Neutrophil (primary cell): ENCODE measurements around the gene GABBR2.

ENCODE experiments used
- H3K27ac ChIP-seq: fragments of 200-600 bp; sonication (generic); 2 replicates; pipeline ENCODE4 v1.5.1; 2016; ENCODE audit warnings: mild to moderate bottlenecking, moderate library complexity
- H3K27me3 ChIP-seq: fragments of 200-600 bp; sonication (generic); 2 replicates; pipeline ENCODE4 v1.6.0; 2016; ENCODE audit warnings: mild to moderate bottlenecking
- H3K36me3 ChIP-seq: fragments of 200-600 bp; sonication (generic); 2 replicates; pipeline ENCODE4 v1.5.1; 2017
- H3K4me1 ChIP-seq, 2 experiments: fragments of 200-600 bp in 1 of 2; sonication (generic) in 1 of 2; 1 replicate in 1 of 2; 2 replicates in 1 of 2; pipeline versions ENCODE4 v1.5.1 to v1.6.1; 2013 to 2016; ENCODE audit warnings: low read depth in 1 of 2, low read length in 1 of 2, mild to moderate bottlenecking in 1 of 2, moderate library complexity in 1 of 2; ENCODE audit not compliant: control insufficient read depth in 1 of 2, insufficient read depth in 1 of 2
- H3K4me3 ChIP-seq, 2 experiments: fragments of 200-600 bp in 1 of 2; sonication (generic) in 1 of 2; 1 replicate in 1 of 2; 2 replicates in 1 of 2; pipeline ENCODE4 v1.5.1; 2013 to 2016; ENCODE audit warnings: low read depth in 1 of 2, low read length in 1 of 2, mild to moderate bottlenecking in 1 of 2, moderate library complexity in 1 of 2
- H3K9me3 ChIP-seq: fragments of 200-600 bp; sonication (generic); 2 replicates; pipeline ENCODE4 v1.5.1; 2016
- TF ChIP-seq, protein P1 (sequence below): fragments of 200-600 bp; sonication (generic); IDR thresholded peaks from 2 replicates; pipeline ENCODE4 v1.5.1; 2016; ENCODE audit warnings: antibody characterized with exemption

The GABBR2 gene

DNA sequence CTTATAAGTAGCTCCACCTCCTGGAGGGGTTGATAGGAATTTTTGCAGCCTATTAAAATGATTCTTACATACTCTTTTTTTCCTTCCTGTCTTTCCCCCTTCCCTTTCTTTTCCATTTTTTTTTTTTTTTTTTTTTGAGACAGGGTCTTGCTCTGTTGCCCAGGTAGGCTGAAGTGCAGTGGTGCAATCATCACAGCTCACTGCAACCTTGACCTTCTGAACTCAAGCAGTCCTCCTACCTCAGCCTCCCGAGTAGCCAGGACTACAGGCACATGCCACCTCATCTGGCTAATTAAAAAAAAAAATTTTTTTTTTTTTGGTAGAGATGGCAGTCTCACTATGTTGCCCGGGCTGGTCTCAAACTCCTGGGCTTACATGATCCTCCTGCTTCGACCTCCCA lies 448.9 kb downstream of the GABBR2 start:
- Histone ChIP-seq H3K27ac (no peak overlapping the region), H3K9me3 (no peaks in the 10 kb centered on the region), H3K27me3 (no peaks in the 10 kb centered on the region), H3K4me3 (no peak overlapping the region), H3K36me3 (no peaks in the 10 kb centered on the region), H3K4me1 (peaks cover 19% of the 10 kb centered on the region in 2 experiments)
- TF ChIP-seq, protein P1, sequence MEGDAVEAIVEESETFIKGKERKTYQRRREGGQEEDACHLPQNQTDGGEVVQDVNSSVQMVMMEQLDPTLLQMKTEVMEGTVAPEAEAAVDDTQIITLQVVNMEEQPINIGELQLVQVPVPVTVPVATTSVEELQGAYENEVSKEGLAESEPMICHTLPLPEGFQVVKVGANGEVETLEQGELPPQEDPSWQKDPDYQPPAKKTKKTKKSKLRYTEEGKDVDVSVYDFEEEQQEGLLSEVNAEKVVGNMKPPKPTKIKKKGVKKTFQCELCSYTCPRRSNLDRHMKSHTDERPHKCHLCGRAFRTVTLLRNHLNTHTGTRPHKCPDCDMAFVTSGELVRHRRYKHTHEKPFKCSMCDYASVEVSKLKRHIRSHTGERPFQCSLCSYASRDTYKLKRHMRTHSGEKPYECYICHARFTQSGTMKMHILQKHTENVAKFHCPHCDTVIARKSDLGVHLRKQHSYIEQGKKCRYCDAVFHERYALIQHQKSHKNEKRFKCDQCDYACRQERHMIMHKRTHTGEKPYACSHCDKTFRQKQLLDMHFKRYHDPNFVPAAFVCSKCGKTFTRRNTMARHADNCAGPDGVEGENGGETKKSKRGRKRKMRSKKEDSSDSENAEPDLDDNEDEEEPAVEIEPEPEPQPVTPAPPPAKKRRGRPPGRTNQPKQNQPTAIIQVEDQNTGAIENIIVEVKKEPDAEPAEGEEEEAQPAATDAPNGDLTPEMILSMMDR: no peak

DNA sequence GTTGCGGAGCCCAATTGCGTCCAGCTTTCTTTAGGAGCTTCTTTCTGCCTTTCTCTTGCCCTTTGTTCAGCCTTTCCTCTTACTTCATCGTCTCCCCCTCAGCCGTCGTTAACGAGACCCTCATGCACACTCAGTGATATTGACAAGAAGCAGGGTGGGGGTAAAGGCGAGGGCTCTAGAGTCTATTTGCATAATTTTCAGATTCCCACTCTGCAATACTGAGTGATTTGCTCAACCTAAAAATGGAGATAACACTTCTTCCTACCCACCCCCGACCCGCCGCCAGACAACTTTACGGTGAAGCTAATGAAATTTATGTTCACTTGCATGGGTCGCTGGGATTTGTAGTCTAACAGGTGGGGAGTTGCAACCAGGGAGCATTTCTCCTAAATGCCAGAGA lies 452.0 kb downstream of the GABBR2 start:
- H3K27ac ChIP-seq: peak overlapping the region; percentile 91
- H3K4me1 ChIP-seq: peaks cover 49% of the 10 kb centered on the region in 2 experiments
- TF ChIP-seq, protein P1: no peak
- H3K4me3 ChIP-seq: peak overlapping the region; percentile 85 to 96
- H3K36me3 ChIP-seq: no peaks in the 10 kb centered on the region
- no peaks in the 10 kb centered on the region for H3K27me3 ChIP-seq
- H3K9me3 ChIP-seq: no peaks in the 10 kb centered on the region

DNA sequence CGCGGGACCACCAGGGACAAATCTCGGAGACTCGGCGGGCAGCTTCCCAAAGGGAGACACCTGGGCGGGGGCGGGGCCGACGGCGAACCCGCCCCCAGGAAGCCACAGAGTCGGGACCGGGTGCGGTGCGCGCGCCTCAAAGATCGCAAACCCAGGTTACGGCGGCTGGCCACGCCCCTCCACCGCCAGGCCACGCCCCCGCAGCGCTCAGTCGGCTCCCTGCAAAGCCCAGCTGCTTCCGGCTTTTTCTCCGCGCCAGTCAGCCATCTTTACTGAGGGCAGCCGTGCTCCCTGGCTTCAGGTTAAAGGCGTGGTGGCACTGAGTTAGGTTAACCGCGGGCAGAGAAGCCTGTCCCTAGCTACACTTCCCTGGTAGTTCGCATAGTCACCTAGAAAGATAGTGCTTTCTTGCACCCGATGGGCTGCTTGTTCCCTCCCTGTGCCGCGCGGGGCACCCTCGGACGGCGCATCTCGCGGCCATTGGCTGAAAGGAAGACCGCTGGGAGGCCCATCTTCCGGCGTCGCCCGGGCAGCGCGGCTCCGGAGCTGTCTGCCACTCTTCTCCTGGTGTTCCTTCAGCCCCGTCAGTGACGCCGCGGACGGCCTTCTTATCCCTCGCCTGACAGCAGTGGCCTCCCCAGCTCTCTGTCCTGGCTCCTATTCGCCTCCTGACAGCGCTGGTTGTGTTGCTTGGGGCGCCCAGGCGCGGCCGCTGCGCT lies 453.0 kb downstream of the GABBR2 start, which contains the start of gene TBC1D2:
TBC1D2 (minus strand) TSS at position 72 of the 719 bp plus-strand sequence. CDS start 108 bp downstream, outside the sequence.
- no peaks in the 10 kb centered on the region for H3K36me3 ChIP-seq
- H3K4me3 ChIP-seq: peak within 1 kb of the TSS; percentile 85 to 96
- H3K27me3 ChIP-seq: no peaks in the 10 kb centered on the region
- peak within 1 kb of the TSS; percentile 91 for H3K27ac ChIP-seq
- H3K4me1 ChIP-seq: peaks cover 59% of the 10 kb centered on the region in 2 experiments
- H3K9me3 ChIP-seq: no peaks in the 10 kb centered on the region
- TF ChIP-seq, protein P1: peak; percentile 52

DNA sequence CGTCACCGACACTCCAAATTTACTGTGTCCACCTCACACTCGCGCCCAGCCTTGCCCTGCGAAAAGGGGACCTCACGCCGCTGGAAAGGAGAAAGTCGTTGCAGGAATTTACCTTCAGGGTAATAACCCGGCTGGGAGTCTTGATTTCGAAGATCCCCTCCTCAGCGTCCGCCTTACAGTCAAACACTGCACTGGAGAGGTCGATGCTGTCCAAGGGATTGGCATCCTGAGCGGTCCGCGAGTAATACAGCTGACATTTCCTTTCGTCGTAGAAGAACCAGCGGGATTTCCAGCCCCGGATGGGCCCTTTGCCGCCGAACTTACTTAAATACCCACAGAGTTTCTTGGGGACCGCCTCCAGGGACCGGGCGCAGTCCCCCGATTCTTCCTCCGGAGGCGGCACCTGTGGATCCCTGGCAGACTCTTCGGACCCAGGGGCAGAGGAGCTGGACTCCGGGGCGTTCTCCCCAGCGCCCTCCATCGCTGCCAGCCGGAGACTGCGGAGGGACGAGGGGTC lies 453.6 kb downstream of the GABBR2 start:
- Histone ChIP-seq H3K27me3 (no peaks in the 10 kb centered on the region), H3K4me1 (peaks cover 65 to 66% of the 10 kb centered on the region in 2 experiments), H3K9me3 (no peaks in the 10 kb centered on the region), H3K27ac (peak overlapping the region; percentile 91), H3K36me3 (no peaks in the 10 kb centered on the region), H3K4me3 (peak overlapping the region; percentile 85 to 96)
- TF ChIP-seq, protein P1: no peak

DNA sequence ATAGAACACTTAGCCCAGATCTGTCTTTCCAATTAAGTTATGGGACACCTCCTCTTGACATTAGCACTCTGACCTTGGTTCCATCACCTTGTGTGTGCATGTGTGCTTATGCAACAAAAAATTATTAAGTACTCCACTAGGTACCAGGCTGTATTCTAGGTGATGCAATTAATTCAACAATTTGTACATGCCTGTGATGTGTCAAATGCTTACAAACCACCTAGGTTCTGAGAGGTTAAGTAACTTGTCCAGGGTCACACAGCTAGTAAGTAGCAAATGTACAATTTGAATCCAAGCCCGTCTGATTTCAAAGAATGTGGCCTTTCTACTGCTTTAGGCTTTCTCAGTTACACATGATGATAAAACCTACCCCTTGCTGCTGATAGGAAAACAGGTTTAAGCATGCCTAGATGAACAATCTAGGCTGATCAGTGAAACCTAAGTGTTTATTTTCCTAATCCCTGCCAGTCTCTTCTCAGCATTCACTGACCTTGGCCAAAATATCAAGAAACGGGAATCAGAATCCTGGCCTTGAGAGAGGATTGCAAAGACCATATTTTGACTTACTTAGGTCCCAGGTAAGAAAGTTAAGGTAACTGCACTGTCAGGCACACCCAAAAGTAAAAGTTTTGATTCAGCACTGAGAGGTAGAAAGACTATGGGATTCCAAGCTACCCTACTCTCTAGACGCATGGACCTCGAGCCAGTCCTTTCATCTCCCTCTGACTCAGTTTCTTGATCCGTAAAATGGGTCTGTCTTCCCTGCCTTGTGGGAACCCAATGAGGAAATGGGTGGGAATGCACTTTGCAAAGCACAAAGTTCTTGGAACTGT lies 454.3 kb downstream of the GABBR2 start:
- Histone ChIP-seq H3K9me3 (no peaks in the 10 kb centered on the region), H3K27me3 (no peaks in the 10 kb centered on the region), H3K4me3 (peak overlapping the region; percentile 85 to 96), H3K4me1 (peaks cover 72% of the 10 kb centered on the region in 2 experiments), H3K36me3 (no peaks in the 10 kb centered on the region), H3K27ac (peak overlapping the region; percentile 91)
- TF ChIP-seq, protein P1: no peak
